ENCODE results near the gene EHD3.

DNA sequence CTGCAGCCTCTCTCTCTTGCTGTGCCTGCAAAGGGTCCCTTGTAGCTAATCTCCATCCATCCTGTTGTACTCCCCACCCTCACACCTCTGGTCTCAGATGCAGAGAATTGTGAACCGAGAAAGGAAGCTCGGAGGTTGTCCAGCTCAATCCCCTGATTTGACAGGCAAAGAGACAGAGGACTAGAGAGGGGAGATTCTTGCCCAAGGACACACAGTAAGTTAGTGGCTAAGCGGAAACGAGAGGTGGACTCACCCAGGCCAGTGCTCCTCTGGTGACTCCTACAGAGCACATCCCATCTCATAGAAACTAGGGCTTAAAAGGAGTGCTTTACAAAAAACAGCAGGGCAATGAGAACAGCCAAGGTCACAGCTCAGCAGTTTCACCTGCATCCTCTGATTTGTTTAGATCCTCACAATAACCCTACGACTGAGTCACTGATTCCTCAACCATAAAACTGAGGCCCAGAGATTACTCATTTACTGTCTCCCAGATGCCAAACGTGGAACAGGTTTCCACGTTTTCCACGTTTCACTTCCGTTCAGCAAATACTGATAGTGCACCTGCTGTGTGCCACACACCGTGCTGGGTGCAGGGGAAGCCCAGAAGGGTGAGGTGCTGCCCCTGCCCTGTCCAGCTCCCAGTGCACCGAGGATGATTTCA is 22.1 kb downstream of the EHD3 start:
- TF ChIP-seq ZNF565 (CRISPR knock-in tag; conservative IDR thresholded peaks at IDR 0.05; ENCODE audit: low read depth) (no peak), ZC3H10 (CRISPR knock-in tag; IDR thresholded peaks at IDR 0.05) (no peak), TCF4 (CRISPR knock-in tag; IDR thresholded peaks at IDR 0.05; ENCODE audit: borderline replicate concordance) (no peak), RARB (CRISPR knock-in tag; IDR thresholded peaks at IDR 0.05) (no peak), SNAI2 (CRISPR knock-in tag; IDR thresholded peaks at IDR 0.05) (no peak), ZFP30 (CRISPR knock-in tag; IDR thresholded peaks at IDR 0.05) (no peak), ZFP3 (CRISPR knock-in tag; IDR thresholded peaks at IDR 0.05) (no peak)
- TF ChIP-seq, protein P1, sequence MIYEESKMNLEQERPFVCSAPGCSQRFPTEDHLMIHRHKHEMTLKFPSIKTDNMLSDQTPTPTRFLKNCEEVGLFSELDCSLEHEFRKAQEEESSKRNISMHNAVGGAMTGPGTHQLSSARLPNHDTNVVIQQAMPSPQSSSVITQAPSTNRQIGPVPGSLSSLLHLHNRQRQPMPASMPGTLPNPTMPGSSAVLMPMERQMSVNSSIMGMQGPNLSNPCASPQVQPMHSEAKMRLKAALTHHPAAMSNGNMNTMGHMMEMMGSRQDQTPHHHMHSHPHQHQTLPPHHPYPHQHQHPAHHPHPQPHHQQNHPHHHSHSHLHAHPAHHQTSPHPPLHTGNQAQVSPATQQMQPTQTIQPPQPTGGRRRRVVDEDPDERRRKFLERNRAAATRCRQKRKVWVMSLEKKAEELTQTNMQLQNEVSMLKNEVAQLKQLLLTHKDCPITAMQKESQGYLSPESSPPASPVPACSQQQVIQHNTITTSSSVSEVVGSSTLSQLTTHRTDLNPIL (CRISPR knock-in tag; IDR thresholded peaks at IDR 0.05; ENCODE audit: low read depth), result no peak
- TF ChIP-seq, protein P2, sequence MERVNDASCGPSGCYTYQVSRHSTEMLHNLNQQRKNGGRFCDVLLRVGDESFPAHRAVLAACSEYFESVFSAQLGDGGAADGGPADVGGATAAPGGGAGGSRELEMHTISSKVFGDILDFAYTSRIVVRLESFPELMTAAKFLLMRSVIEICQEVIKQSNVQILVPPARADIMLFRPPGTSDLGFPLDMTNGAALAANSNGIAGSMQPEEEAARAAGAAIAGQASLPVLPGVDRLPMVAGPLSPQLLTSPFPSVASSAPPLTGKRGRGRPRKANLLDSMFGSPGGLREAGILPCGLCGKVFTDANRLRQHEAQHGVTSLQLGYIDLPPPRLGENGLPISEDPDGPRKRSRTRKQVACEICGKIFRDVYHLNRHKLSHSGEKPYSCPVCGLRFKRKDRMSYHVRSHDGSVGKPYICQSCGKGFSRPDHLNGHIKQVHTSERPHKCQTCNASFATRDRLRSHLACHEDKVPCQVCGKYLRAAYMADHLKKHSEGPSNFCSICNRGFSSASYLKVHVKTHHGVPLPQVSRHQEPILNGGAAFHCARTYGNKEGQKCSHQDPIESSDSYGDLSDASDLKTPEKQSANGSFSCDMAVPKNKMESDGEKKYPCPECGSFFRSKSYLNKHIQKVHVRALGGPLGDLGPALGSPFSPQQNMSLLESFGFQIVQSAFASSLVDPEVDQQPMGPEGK (CRISPR knock-in tag; IDR thresholded peaks at IDR 0.05; ENCODE audit: borderline replicate concordance), result no peak

Data from SK-N-SH treated with all-trans-retinoic acid at 6 μM for 48 hours (cell line).